HepG2 (cell line): ENCODE data around the gene NPPC. TPM values are rescaled to one million over a fixed set of nuclear protein-coding genes. Genes with fewer than 3 reads are reported as not detected.

ENCODE experiments used
- ATAC-seq: fragments of 200-7000 bp; cut with Tn5 transposase; 3 replicates; pipeline ENCODE4 v1.9.1; 2020; ENCODE audit warnings: mild to moderate bottlenecking, moderate library complexity
- BruUV-seq: library from RNA; stranded (reverse); fragments of 400-500 nt; replicated peaks from 2 replicates; lab custom pipeline; 2021; lab: Mats Ljungman, UMichigan
- CTCF ChIA-PET: fragments of 300-600 bp; formaldehyde crosslinking; extraction: SDS; loops from one replicate; lab custom pipeline; 2021; ENCODE audit warnings: low total read pairs, inconsistent platforms, low intra/inter-chr PET ratio; lab: Yijun Ruan, JAX
- POLR2A ChIA-PET: fragments of 350-600 bp; sonication (Branson Sonifier 250); formaldehyde crosslinking; loops from one replicate; lab custom pipeline; 2020; ENCODE audit warnings: antibody characterized with exemption, inconsistent platforms; lab: Yijun Ruan, JAX
- DNase-seq: peaks from one replicate; pipeline ENCODE4 v3.0.0-alpha.2; 2015; ENCODE audit warnings: low spot score
- FAIRE-seq: peaks from 3 replicates; lab custom pipeline; 2011; peaks lifted over from hg19 to GRCh38; lab: Jason Lieb, UNC
- H2AFZ ChIP-seq: one replicate; pipeline ENCODE4 v1.6.1; 2011; ENCODE audit warnings: low read length, inconsistent platforms
- H3K27ac ChIP-seq: fragments of 300-600 bp; 3 replicates; pipeline ENCODE4 v1.8.0; 2011; ENCODE audit warnings: mixed run types, mild to moderate bottlenecking, mixed read lengths, low read length, inconsistent platforms; ENCODE audit not compliant: insufficient read depth; ENCODE audit errors: extremely low read length
- H3K27me3 ChIP-seq, 2 experiments: fragments of 200-600 bp in 1 of 2; 2 replicates in 1 of 2; 3 replicates in 1 of 2; pipeline versions ENCODE4 v1.6.0 to v1.8.0; 2011; ENCODE audit warnings: low read length in 2 of 2, mild to moderate bottlenecking in 2 of 2, moderate library complexity in 2 of 2, inconsistent platforms in 1 of 2; ENCODE audit not compliant: insufficient read depth in 2 of 2, control insufficient read depth in 1 of 2
- H3K36me3 ChIP-seq, 2 experiments: fragments of 200-600 bp in 1 of 2; replicated peaks in 1 of 2; 2 replicates in 1 of 2; 3 replicates in 1 of 2; pipeline versions ENCODE4 v1.5.1 to v1.8.0; 2011; ENCODE audit warnings: low read length in 2 of 2, inconsistent platforms in 1 of 2; ENCODE audit not compliant: insufficient read depth in 2 of 2, control insufficient read depth in 1 of 2
- H3K4me1 ChIP-seq: 2 replicates; pipeline ENCODE4 v1.5.1; 2012; ENCODE audit warnings: low read length, inconsistent platforms; ENCODE audit not compliant: insufficient read depth
- H3K4me2 ChIP-seq: 2 replicates; pipeline ENCODE4 v1.6.0; 2011; ENCODE audit warnings: low read depth, low read length, inconsistent platforms
- H3K4me3 ChIP-seq, 3 experiments: fragments of 200-600 bp in 1 of 3; sonication (generic), shearing (Covaris generic) in 1 of 3; replicated peaks in 1 of 3; 2 replicates each; pipeline ENCODE4 v1.5.1; 2011 to 2016; ENCODE audit warnings: low read length in 3 of 3, inconsistent platforms in 2 of 3, low read depth in 2 of 3, mild to moderate bottlenecking in 2 of 3, control low read depth in 1 of 3, mixed read lengths in 1 of 3; ENCODE audit not compliant: insufficient read depth in 1 of 3
- H3K79me2 ChIP-seq: one replicate; pipeline ENCODE4 v1.6.1; 2011; ENCODE audit warnings: low read length, inconsistent platforms; ENCODE audit not compliant: insufficient read depth
- H3K9ac ChIP-seq: 2 replicates; pipeline ENCODE4 v1.6.0; 2011; ENCODE audit warnings: mild to moderate bottlenecking, low read depth, low read length, inconsistent platforms; ENCODE audit not compliant: insufficient read depth
- H3K9me3 ChIP-seq: 2 replicates; pipeline ENCODE4 v1.5.1; 2012; ENCODE audit warnings: mild to moderate bottlenecking, low read length
- H4K20me1 ChIP-seq: 2 replicates; pipeline ENCODE4 v1.6.0; 2011; ENCODE audit warnings: inconsistent platforms, mild to moderate bottlenecking, low read length, moderate library complexity; ENCODE audit not compliant: insufficient read depth
- NFE2 ChIP-seq: sonication (generic); formaldehyde crosslinking; IDR thresholded peaks from 2 replicates; pipeline ENCODE4 v1.4.0; 2020; ENCODE audit warnings: missing genetic modification reagents
- PITX1 ChIP-seq: sonication (generic); formaldehyde crosslinking; IDR thresholded peaks from 2 replicates; pipeline ENCODE4 v1.5.1; 2020; ENCODE audit warnings: mild to moderate bottlenecking, missing genetic modification reagents
- ZNF281 ChIP-seq: sonication (generic); formaldehyde crosslinking; IDR thresholded peaks from 2 replicates; pipeline ENCODE4 v1.4.0; 2020; ENCODE audit warnings: missing genetic modification reagents, borderline replicate concordance
- ZNF749 ChIP-seq: sonication (generic); formaldehyde crosslinking; IDR thresholded peaks from 2 replicates; pipeline ENCODE4 v1.8.0; 2022; ENCODE audit warnings: mild to moderate bottlenecking, missing genetic modification reagents, moderate library complexity, borderline replicate concordance
- WGBS: methylation state at CpG from one replicate; pipeline ENCODE4 v1.1.6; 2017; ENCODE audit warnings: low lambda C conversion rate; 5-methylcytosine and 5-hydroxymethylcytosine counted together
- in situ Hi-C: cut with HindIII; loops from 2 replicates; pipeline ENCODE4 v1.10.0; 2017; ENCODE audit warnings: low pct_unique_long_range_greater_than_20kb; ENCODE audit not compliant: extremely low pct_ligation_motif_present
- intact Hi-C: fragments of 100-400 bp; cut with micrococcal nuclease; formaldehyde crosslinking; loops from one replicate; pipeline ENCODE4 v1.10.0; 2022; ENCODE audit not compliant: unreplicated experiment
- polyA plus RNA-seq, 8 experiments: library from polyadenylated mRNA; depleted of rRNA in 3 of 8; stranded (reverse) in 7 of 8; unstranded in 1 of 8; fragments of >200 nt; fragmentation: Illumina TruSeq in 4 of 8; extraction: Trizol in 4 of 8; gene quantifications; 2 replicates each; pipeline versions ENCODE4 v1.2.1 to v1.2.3, GENCODE V29; 2011 to 2016; ENCODE audit warnings: low read depth in 4 of 8, missing spikeins in 1 of 8, mixed read lengths in 1 of 8; ENCODE audit not compliant: insufficient read depth in 1 of 8
- total RNA-seq, 5 experiments: library from RNA; depleted of rRNA; stranded (reverse); fragments of >200 nt; fragmentation: Illumina TruSeq; extraction: Trizol; gene quantifications; 2 replicates each; pipeline ENCODE4 v1.2.3, GENCODE V29; 2016; ENCODE audit warnings: low read depth in 1 of 5
- TF ChIP-seq, protein P1 (sequence below): sonication (generic); formaldehyde crosslinking; IDR thresholded peaks from 2 replicates; pipeline ENCODE4 v1.5.0; 2020; ENCODE audit warnings: missing genetic modification reagents, mild to moderate bottlenecking, borderline replicate concordance

The NPPC gene
- total and polyA plus RNA-seq, 2 of the 13 experiments (the other 11 are each of a cell fraction or from before 2014, with no cell fraction given), result 0.11 TPM; not detected in 1

DNA sequence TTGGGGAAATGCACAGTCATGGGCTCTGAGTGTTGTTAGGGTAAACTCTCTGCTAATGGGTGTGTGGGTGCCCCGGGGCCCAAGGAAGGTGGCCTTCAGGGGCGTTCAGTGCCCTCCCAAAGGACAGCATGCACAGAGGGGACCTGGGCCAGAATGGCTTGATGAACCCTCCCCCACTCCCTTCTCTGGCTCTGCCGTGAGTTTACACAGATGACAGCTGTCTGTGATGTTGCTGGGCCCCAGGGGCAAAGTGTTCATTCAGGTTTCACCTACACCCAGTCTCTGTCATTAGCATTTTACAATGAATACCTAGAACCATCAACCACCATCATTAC lies 3.2 kb downstream of the NPPC start (continued):
- TF ChIP-seq ZNF281 (peak; percentile 61; the same call in 1 of the 2 replicates), PITX1 (CRISPR knock-in tag) (no peak), ZNF749 (no peak)

DNA sequence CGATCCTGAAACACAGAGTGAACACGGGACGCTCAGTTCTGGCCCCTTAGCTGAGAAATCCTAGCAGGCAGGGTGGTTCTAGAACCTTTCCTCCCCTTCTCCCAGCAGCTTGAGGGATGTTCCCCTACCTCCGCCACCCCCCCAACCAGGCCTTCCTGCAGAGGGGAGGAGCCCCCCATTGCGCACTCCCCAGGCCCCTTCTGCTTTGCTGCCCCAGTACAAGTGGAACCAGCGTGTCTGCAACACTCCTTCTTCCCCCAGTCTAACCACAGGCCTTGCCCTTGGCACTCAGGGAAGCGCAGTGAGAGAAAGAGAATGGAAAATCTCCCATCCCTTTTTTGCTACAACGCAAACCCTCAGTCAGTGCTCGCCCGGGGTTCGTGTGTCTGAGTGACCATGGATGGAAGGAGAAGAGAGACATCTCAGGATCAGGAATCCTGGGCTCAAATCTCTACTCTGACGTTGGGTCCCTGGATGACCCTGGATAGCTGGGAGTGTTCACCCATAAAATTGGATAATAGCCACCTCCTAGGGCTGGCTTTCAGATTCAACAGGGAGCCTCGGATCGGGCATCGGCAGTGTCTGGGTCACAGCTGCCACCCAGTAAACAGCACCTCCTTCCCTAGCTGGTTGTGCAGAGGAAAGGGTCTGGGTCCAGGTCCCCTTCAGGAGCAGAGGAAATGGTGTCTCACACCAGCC lies 3.7 kb downstream of the NPPC start:
- H4K20me1 ChIP-seq, result no peaks in the 10 kb centered on the region; the same call in 1 of the 2 replicates
- H3K79me2 ChIP-seq, result no peaks in the 10 kb centered on the region
- CTCF ChIA-PET, result no interaction called here
- no peak for ATAC-seq
- in situ Hi-C loops (loop anchor here (10.0 kb wide), 1 partner anchor 222 kb away; no protein-coding TSS in a partner anchor), intact Hi-C loops (no loop called here)
- peaks cover 19 to 92% of the 10 kb centered on the region in 2 experiments; a peak in 4 of 5 replicates for H3K27me3 ChIP-seq
- DNase-seq, result no peak
- no peak overlapping the region for H3K27ac ChIP-seq
- H3K36me3 ChIP-seq, result no peaks in the 10 kb centered on the region
- 44% methylated on average over 14 of the region's 15 CpGs for WGBS
- TF ChIP-seq, protein P1, sequence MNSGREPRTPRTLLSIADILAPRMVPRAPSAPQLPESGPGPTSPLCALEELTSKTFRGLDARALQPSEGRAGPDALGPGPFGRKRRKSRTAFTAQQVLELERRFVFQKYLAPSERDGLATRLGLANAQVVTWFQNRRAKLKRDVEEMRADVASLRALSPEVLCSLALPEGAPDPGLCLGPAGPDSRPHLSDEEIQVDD, result no peak
- 0 out of 2 replicates have a peak, but pooled peaks have one; percentile 16 for TF ChIP-seq NFE2 (CRISPR knock-in tag)
- FAIRE-seq, result no peak
- peaks cover 44% of the 10 kb centered on the region for H3K4me1 ChIP-seq
- no TSS peak for BruUV-seq
- H3K9me3 ChIP-seq, result no peaks in the 10 kb centered on the region
- no peak overlapping the region for H3K4me2 ChIP-seq
- POLR2A ChIA-PET, result no interaction called here
- no peak overlapping the region for H2AFZ ChIP-seq
- no peak overlapping the region for H3K4me3 ChIP-seq
- H3K9ac ChIP-seq, result no peak overlapping the region
